Measurements from ENCODE around the gene GID8. TPM values are rescaled to one million over a fixed set of nuclear protein-coding genes. Genes with fewer than 3 reads are reported as not detected.

Gene GID8
- 26.0 and 30.3 TPM in 2 replicates for total RNA-seq

GRCh38 chr20:62938105-62938888, at the start of gene GID8:
GID8 (plus strand) TSS chr20:62938147; CDS start chr20:62941503, 3,356 bp downstream.

GRCh38 chr20:62926229-62927127, 11.5 kb upstream of the GID8 start, which contains the start of gene DIDO1:
DIDO1 (minus strand) TSS chr20:62926505.

GRCh38 chr20:62952373-62952967, 14.5 kb downstream of the GID8 start, which contains the start of gene SLC17A9:
SLC17A9 (plus strand) TSS chr20:62952709; CDS start chr20:62952831, 122 bp downstream.

Other genes starting within 250 kb of the GID8 start
- 0.36 and 0.49 TPM in 2 replicates for gene NTSR1, start 229.3 kb upstream of the GID8 start, total RNA-seq
- gene MRGBP, start 141.7 kb upstream of the GID8 start, total RNA-seq = 20.0 and 20.6 TPM in 2 replicates
- gene OGFR, start 133.3 kb upstream of the GID8 start, total RNA-seq = 50.6 and 54.5 TPM in 2 replicates
- gene COL9A3, start 121.1 kb upstream of the GID8 start, total RNA-seq = 0.24 TPM in 1 of 2 replicates, not detected in the other
- 13.4 and 19.0 TPM in 2 replicates for gene TCFL5, start 76.3 kb upstream of the GID8 start, total RNA-seq
- 59.1 and 61.2 TPM in 2 replicates for gene DIDO1, start 11.6 kb upstream of the GID8 start, total RNA-seq
- gene SLC17A9, start 14.6 kb downstream of the GID8 start, total RNA-seq = 11.1 and 13.0 TPM in 2 replicates
- not detected in 2 replicates for gene BHLHE23, start 68.8 kb downstream of the GID8 start, total RNA-seq

Data from hair follicle dermal papilla cell (primary cell).